HepG2 (cell line): ENCODE results near the gene CDKN3. TPM values are rescaled to one million over a fixed set of nuclear protein-coding genes. Genes with fewer than 3 reads are reported as not detected.

ENCODE experiments used
- ELF3 ChIP-seq: IDR thresholded peaks from 2 replicates; pipeline ENCODE4 v1.6.1; 2016; ENCODE audit warnings: missing genetic modification reagents, missing compliant biosample characterization
- ETV5 ChIP-seq: IDR thresholded peaks from 2 replicates; pipeline ENCODE4 v1.6.1; 2018; ENCODE audit warnings: missing biosample characterization, missing genetic modification reagents, inconsistent platforms, borderline replicate concordance
- HES4 ChIP-seq: sonication (generic); formaldehyde crosslinking; IDR thresholded peaks from 2 replicates; pipeline ENCODE4 v1.9.0; 2021; ENCODE audit warnings: mild to moderate bottlenecking, missing genetic modification reagents, borderline replicate concordance
- HIC2 ChIP-seq: sonication (generic); formaldehyde crosslinking; IDR thresholded peaks from 2 replicates; pipeline ENCODE4 v1.9.0; 2022; ENCODE audit warnings: low read depth, missing genetic modification reagents
- HNF4A ChIP-seq: sonication (generic); formaldehyde crosslinking; IDR thresholded peaks from 2 replicates; pipeline ENCODE4 v1.4.0; 2020; ENCODE audit warnings: missing genetic modification reagents
- HOXD1 ChIP-seq: sonication (generic); formaldehyde crosslinking; IDR thresholded peaks from 2 replicates; pipeline ENCODE4 v1.5.0; 2020; ENCODE audit warnings: missing genetic modification reagents
- IRF9 ChIP-seq: sonication (generic); formaldehyde crosslinking; IDR thresholded peaks from 2 replicates; pipeline ENCODE4 v1.8.0; 2022; ENCODE audit warnings: missing genetic modification reagents, mild to moderate bottlenecking, borderline replicate concordance
- KAT8 ChIP-seq: IDR thresholded peaks from 2 replicates; pipeline ENCODE4 v1.6.1; 2016; ENCODE audit warnings: missing genetic modification reagents, missing compliant biosample characterization
- SIX1 ChIP-seq: sonication (generic); formaldehyde crosslinking; IDR thresholded peaks from 2 replicates; pipeline ENCODE4 v1.4.0; 2020; ENCODE audit warnings: missing genetic modification reagents, borderline replicate concordance
- SP4 ChIP-seq: sonication (generic); formaldehyde crosslinking; IDR thresholded peaks from 2 replicates; pipeline ENCODE4 v1.8.1; 2023; ENCODE audit warnings: mild to moderate bottlenecking, missing genetic modification reagents
- TOE1 ChIP-seq: sonication (generic); formaldehyde crosslinking; IDR thresholded peaks from 2 replicates; pipeline ENCODE4 v1.4.0; 2020; ENCODE audit warnings: mild to moderate bottlenecking, missing genetic modification reagents
- ZBTB38 ChIP-seq: sonication (generic); formaldehyde crosslinking; IDR thresholded peaks from 2 replicates; pipeline ENCODE4 v1.5.1; 2020; ENCODE audit warnings: mild to moderate bottlenecking, missing genetic modification reagents
- ZFP36L1 ChIP-seq: sonication (generic); formaldehyde crosslinking; IDR thresholded peaks from 2 replicates; pipeline ENCODE4 v1.8.0; 2022; ENCODE audit warnings: mild to moderate bottlenecking, missing genetic modification reagents, moderate library complexity
- ZNF430 ChIP-seq: sonication (generic); formaldehyde crosslinking; IDR thresholded peaks from 2 replicates; pipeline ENCODE4 v1.9.0; 2021; ENCODE audit warnings: mild to moderate bottlenecking, missing genetic modification reagents
- ZNF546 ChIP-seq: sonication (generic); formaldehyde crosslinking; conservative IDR thresholded peaks from 2 replicates; pipeline ENCODE4 v1.8.1; 2023; ENCODE audit warnings: mild to moderate bottlenecking, missing genetic modification reagents
- ZNF878 ChIP-seq: sonication (generic); formaldehyde crosslinking; IDR thresholded peaks from 2 replicates; pipeline ENCODE4 v1.8.1; 2023; ENCODE audit warnings: mild to moderate bottlenecking, missing genetic modification reagents, moderate library complexity
- polyA plus RNA-seq, 8 experiments: library from polyadenylated mRNA; depleted of rRNA in 3 of 8; stranded (reverse) in 7 of 8; unstranded in 1 of 8; fragments of >200 nt; fragmentation: Illumina TruSeq in 4 of 8; extraction: Trizol in 4 of 8; gene quantifications; 2 replicates each; pipeline versions ENCODE4 v1.2.1 to v1.2.3, GENCODE V29; 2011 to 2016; ENCODE audit warnings: low read depth in 4 of 8, missing spikeins in 1 of 8, mixed read lengths in 1 of 8; ENCODE audit not compliant: insufficient read depth in 1 of 8
- total RNA-seq, 5 experiments: library from RNA; depleted of rRNA; stranded (reverse); fragments of >200 nt; fragmentation: Illumina TruSeq; extraction: Trizol; gene quantifications; 2 replicates each; pipeline ENCODE4 v1.2.3, GENCODE V29; 2016; ENCODE audit warnings: low read depth in 1 of 5
- TF ChIP-seq, protein P1 (sequence below): sonication (generic); formaldehyde crosslinking; IDR thresholded peaks from 2 replicates; pipeline ENCODE4 v1.5.1; 2020; ENCODE audit warnings: mild to moderate bottlenecking, missing genetic modification reagents, moderate library complexity
- TF ChIP-seq, protein P2 (sequence below): sonication (generic); formaldehyde crosslinking; IDR thresholded peaks from 2 replicates; pipeline ENCODE4 v1.4.0; 2020; ENCODE audit warnings: missing genetic modification reagents
- TF ChIP-seq, protein P3 (sequence below): IDR thresholded peaks from 2 replicates; pipeline ENCODE4 v1.6.1; 2016; ENCODE audit warnings: mild to moderate bottlenecking

CDKN3 gene
- total and polyA plus RNA-seq, 2 of the 13 experiments (the other 11 are each of a cell fraction or from before 2014, with no cell fraction given), result 63.0 to 88.9 TPM

GRCh38 chr14:54447231-54447692, 50.5 kb downstream of the CDKN3 start (continued):
- TF ChIP-seq, protein P1, sequence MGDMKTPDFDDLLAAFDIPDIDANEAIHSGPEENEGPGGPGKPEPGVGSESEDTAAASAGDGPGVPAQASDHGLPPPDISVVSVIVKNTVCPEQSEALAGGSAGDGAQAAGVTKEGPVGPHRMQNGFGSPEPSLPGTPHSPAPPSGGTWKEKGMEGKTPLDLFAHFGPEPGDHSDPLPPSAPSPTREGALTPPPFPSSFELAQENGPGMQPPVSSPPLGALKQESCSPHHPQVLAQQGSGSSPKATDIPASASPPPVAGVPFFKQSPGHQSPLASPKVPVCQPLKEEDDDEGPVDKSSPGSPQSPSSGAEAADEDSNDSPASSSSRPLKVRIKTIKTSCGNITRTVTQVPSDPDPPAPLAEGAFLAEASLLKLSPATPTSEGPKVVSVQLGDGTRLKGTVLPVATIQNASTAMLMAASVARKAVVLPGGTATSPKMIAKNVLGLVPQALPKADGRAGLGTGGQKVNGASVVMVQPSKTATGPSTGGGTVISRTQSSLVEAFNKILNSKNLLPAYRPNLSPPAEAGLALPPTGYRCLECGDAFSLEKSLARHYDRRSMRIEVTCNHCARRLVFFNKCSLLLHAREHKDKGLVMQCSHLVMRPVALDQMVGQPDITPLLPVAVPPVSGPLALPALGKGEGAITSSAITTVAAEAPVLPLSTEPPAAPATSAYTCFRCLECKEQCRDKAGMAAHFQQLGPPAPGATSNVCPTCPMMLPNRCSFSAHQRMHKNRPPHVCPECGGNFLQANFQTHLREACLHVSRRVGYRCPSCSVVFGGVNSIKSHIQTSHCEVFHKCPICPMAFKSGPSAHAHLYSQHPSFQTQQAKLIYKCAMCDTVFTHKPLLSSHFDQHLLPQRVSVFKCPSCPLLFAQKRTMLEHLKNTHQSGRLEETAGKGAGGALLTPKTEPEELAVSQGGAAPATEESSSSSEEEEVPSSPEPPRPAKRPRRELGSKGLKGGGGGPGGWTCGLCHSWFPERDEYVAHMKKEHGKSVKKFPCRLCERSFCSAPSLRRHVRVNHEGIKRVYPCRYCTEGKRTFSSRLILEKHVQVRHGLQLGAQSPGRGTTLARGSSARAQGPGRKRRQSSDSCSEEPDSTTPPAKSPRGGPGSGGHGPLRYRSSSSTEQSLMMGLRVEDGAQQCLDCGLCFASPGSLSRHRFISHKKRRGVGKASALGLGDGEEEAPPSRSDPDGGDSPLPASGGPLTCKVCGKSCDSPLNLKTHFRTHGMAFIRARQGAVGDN, result peak; percentile 48
- 0 out of 2 replicates have a peak, but pooled peaks have one; percentile 50 for TF ChIP-seq ZNF878 (CRISPR knock-in tag)
- peak; percentile 90 for TF ChIP-seq ELF3 (CRISPR knock-in tag)
- TF ChIP-seq HOXD1 (CRISPR knock-in tag), result peak; percentile 60; the same call in 1 of the 2 replicates
- TF ChIP-seq HIC2 (CRISPR knock-in tag), result 0 out of 2 replicates have a peak, but pooled peaks have one; percentile 49
- peak; percentile 98 for TF ChIP-seq HNF4A
- no peak; the same call in 1 of the 2 replicates for TF ChIP-seq IRF9 (CRISPR knock-in tag)
- peak; percentile 93 for TF ChIP-seq ETV5 (CRISPR knock-in tag)
- peak; percentile 80; the same call in 1 of the 2 replicates for TF ChIP-seq ZFP36L1 (CRISPR knock-in tag)
- TF ChIP-seq ZNF430 (CRISPR knock-in tag), result peak; percentile 74; the same call in 1 of the 2 replicates
- TF ChIP-seq, protein P2, sequence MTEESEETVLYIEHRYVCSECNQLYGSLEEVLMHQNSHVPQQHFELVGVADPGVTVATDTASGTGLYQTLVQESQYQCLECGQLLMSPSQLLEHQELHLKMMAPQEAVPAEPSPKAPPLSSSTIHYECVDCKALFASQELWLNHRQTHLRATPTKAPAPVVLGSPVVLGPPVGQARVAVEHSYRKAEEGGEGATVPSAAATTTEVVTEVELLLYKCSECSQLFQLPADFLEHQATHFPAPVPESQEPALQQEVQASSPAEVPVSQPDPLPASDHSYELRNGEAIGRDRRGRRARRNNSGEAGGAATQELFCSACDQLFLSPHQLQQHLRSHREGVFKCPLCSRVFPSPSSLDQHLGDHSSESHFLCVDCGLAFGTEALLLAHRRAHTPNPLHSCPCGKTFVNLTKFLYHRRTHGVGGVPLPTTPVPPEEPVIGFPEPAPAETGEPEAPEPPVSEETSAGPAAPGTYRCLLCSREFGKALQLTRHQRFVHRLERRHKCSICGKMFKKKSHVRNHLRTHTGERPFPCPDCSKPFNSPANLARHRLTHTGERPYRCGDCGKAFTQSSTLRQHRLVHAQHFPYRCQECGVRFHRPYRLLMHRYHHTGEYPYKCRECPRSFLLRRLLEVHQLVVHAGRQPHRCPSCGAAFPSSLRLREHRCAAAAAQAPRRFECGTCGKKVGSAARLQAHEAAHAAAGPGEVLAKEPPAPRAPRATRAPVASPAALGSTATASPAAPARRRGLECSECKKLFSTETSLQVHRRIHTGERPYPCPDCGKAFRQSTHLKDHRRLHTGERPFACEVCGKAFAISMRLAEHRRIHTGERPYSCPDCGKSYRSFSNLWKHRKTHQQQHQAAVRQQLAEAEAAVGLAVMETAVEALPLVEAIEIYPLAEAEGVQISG (CRISPR knock-in tag), result peak; percentile 62
- TF ChIP-seq ZBTB38 (CRISPR knock-in tag), result peak; percentile 86
- TF ChIP-seq HES4 (CRISPR knock-in tag), result no peak
- TF ChIP-seq, protein P3, sequence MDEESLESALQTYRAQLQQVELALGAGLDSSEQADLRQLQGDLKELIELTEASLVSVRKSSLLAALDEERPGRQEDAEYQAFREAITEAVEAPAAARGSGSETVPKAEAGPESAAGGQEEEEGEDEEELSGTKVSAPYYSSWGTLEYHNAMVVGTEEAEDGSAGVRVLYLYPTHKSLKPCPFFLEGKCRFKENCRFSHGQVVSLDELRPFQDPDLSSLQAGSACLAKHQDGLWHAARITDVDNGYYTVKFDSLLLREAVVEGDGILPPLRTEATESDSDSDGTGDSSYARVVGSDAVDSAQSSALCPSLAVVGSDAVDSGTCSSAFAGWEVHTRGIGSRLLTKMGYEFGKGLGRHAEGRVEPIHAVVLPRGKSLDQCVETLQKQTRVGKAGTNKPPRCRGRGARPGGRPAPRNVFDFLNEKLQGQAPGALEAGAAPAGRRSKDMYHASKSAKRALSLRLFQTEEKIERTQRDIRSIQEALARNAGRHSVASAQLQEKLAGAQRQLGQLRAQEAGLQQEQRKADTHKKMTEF (CRISPR knock-in tag), result peak; percentile 85
- TF ChIP-seq ZNF546, result no peak
- peak; percentile 53; the same call in 1 of the 2 replicates for TF ChIP-seq KAT8
- TF ChIP-seq SP4, result peak; percentile 57; the same call in 1 of the 2 replicates
- TF ChIP-seq TOE1 (CRISPR knock-in tag), result no peak
- peak; percentile 57; the same call in 1 of the 2 replicates for TF ChIP-seq SIX1 (CRISPR knock-in tag)
